Upper lobe of left lung (tissue), 6 donors: Measurements from ENCODE around the gene MAPK7. TPM values are rescaled to one million over a fixed set of nuclear protein-coding genes. Genes with fewer than 3 reads are reported as not detected.

Experiments
- ATAC-seq, 2 donors: fragments of 200-7000 bp; cut with Tn5 transposase; one replicate each; pipeline ENCODE4 v1.9.1; 2022; ENCODE audit warnings: mild to moderate bottlenecking in 2 of 2, moderate library complexity in 2 of 2; ENCODE audit not compliant: low FRiP score in 2 of 2
- DNase-seq, 2 donors: peaks; one replicate each; pipeline ENCODE4 v3.0.0-alpha.2; 2019 to 2020
- H3K27ac ChIP-seq, 4 donors: fragments of 200-600 bp; sonication (generic); one replicate each; pipeline ENCODE4 v1.5.1; 2016 to 2019
- H3K27me3 ChIP-seq, 4 donors: fragments of 200-600 bp; sonication (generic); one replicate each; pipeline ENCODE4 v1.5.1; 2017 to 2019
- H3K36me3 ChIP-seq, 4 donors: fragments of 200-600 bp; sonication (generic); one replicate each; pipeline ENCODE4 v1.5.1; 2016 to 2019
- H3K4me1 ChIP-seq, 4 donors: fragments of 200-600 bp; sonication (generic); one replicate each; pipeline ENCODE4 v1.5.1; 2018 to 2019
- H3K4me3 ChIP-seq, 4 donors: fragments of 200-600 bp; sonication (generic); one replicate each; pipeline ENCODE4 v1.5.1; 2017 to 2019; ENCODE audit warnings: mild to moderate bottlenecking in 2 of 4, moderate library complexity in 1 of 4
- H3K9me3 ChIP-seq, 4 donors: fragments of 200-600 bp; sonication (generic); one replicate each; pipeline ENCODE4 v1.5.1; 2018 to 2019
- CTCF ChIP-seq, 6 experiments: fragments of 450-650 bp in 4 of 6; fragments of 200-600 bp in 2 of 6; sonication (generic) in 2 of 6; IDR thresholded peaks; one replicate each; pipeline ENCODE4 v1.5.1; 2016 to 2019; ENCODE audit warnings: antibody characterized with exemption in 6 of 6
- EP300 ChIP-seq, 4 donors: sonication (generic); formaldehyde crosslinking; IDR thresholded peaks; one replicate each; pipeline ENCODE4 v1.5.1; 2017; ENCODE audit warnings: antibody characterized with exemption in 4 of 4, control low read depth in 2 of 4
- POLR2A ChIP-seq, 4 donors: fragments of 450-650 bp; IDR thresholded peaks; one replicate each; pipeline ENCODE4 v1.5.1; 2016 to 2017; ENCODE audit warnings: antibody characterized with exemption in 4 of 4, mild to moderate bottlenecking in 2 of 4
- POLR2AphosphoS5 ChIP-seq, 2 donors: sonication (generic); formaldehyde crosslinking; IDR thresholded peaks; one replicate each; pipeline ENCODE4 v1.5.1; 2017; ENCODE audit warnings: antibody characterized with exemption in 2 of 2
- WGBS, 2 donors: methylation state at CpG; one replicate each; pipeline ENCODE4 v1.1.5; 2017 to 2018; 5-methylcytosine and 5-hydroxymethylcytosine counted together
- total RNA-seq, 6 donors: library from RNA; depleted of rRNA in 4 of 6; stranded (reverse); fragments of >200 nt in 4 of 6; gene quantifications; one replicate each; pipeline versions ENCODE4 v1.1.0 to v1.2.1, GENCODE V29; 2016 to 2021
- donor health status: DM: no; HTN: no; CAD: no; lungs with moderate emphysema.
- donor health status: DM: no; HTN: yes; CAD: no; lungs with severe emphysema.

The MAPK7 gene
- total RNA-seq, 6 donors from 2014 or later = 20.1 to 77.2 (median 37.6) TPM

- DNase-seq = peak in 1 of 2 donors; percentile 56
- no peak overlapping the region for H3K27ac ChIP-seq
- peaks cover 0 to 7% (median 1%) of the 10 kb centered on the region in 4 donors for H3K4me1 ChIP-seq
- no peaks in the 10 kb centered on the region for H3K9me3 ChIP-seq
- no peaks in the 10 kb centered on the region for H3K27me3 ChIP-seq
- 83 to 90% methylated on average over 10 to 12 of the region's 12 CpGs for WGBS, 2 donors
- H3K4me3 ChIP-seq = no peak overlapping the region
- no peaks in the 10 kb centered on the region for H3K36me3 ChIP-seq
- no peak for ATAC-seq
- no peak for TF ChIP-seq EP300 (IDR thresholded peaks at IDR 0.05)
- TF ChIP-seq POLR2A (IDR thresholded peaks at IDR 0.05) = no peak
- TF ChIP-seq CTCF (IDR thresholded peaks at IDR 0.05) = no peak
- no peak for TF ChIP-seq POLR2AphosphoS5 (IDR thresholded peaks at IDR 0.05)
Observed at GRCh38 chr17:19412984-19413383, 34.7 kb downstream of the MAPK7 start.

GRCh38 chr17:19413761-19414160 is 35.5 kb downstream of the MAPK7 start:
- whole genome bisulfite sequencing, 2 donors = 78 to 100% methylated on average over 2 to 5 of the region's 5 CpGs
- H3K9me3 ChIP-seq = no peaks in the 10 kb centered on the region
- DNase-seq (no peak), ATAC-seq (no peak)
- TF ChIP-seq POLR2AphosphoS5 (IDR thresholded peaks at IDR 0.05) = no peak
- TF ChIP-seq EP300 (IDR thresholded peaks at IDR 0.05) = no peak
- TF ChIP-seq CTCF (IDR thresholded peaks at IDR 0.05) = no peak
- no peak for TF ChIP-seq POLR2A (IDR thresholded peaks at IDR 0.05)
- no peak overlapping the region for H3K27ac ChIP-seq
- no peak overlapping the region for H3K4me3 ChIP-seq
- H3K4me1 ChIP-seq = peaks cover 0 to 7% (median 1%) of the 10 kb centered on the region in 4 donors
- H3K27me3 ChIP-seq = no peaks in the 10 kb centered on the region
- no peaks in the 10 kb centered on the region for H3K36me3 ChIP-seq

GRCh38 chr17:19414396-19415280 is 36.3 kb downstream of the MAPK7 start:
- TF ChIP-seq CTCF (IDR thresholded peaks at IDR 0.05) (no peak), POLR2A (IDR thresholded peaks at IDR 0.05) (no peak), POLR2AphosphoS5 (IDR thresholded peaks at IDR 0.05) (no peak), EP300 (IDR thresholded peaks at IDR 0.05) (no peak)
- Histone ChIP-seq H3K27ac (no peak overlapping the region), H3K36me3 (no peaks in the 10 kb centered on the region), H3K4me3 (no peak overlapping the region), H3K9me3 (no peaks in the 10 kb centered on the region), H3K27me3 (no peaks in the 10 kb centered on the region), H3K4me1 (peaks cover 0 to 7% (median 1%) of the 10 kb centered on the region in 4 donors)
- WGBS, 2 donors = 89 to 93% methylated on average over 13 to 23 of the region's 28 CpGs
- ATAC-seq (no peak), DNase-seq (peak in 1 of 2 donors; percentile 78)

GRCh38 chr17:19415311-19415710 is 37.0 kb downstream of the MAPK7 start:
- Histone ChIP-seq H3K4me1 (peaks cover 0 to 7% (median 1%) of the 10 kb centered on the region in 4 donors), H3K27ac (no peak overlapping the region), H3K36me3 (no peaks in the 10 kb centered on the region), H3K9me3 (no peaks in the 10 kb centered on the region), H3K27me3 (no peaks in the 10 kb centered on the region), H3K4me3 (no peak overlapping the region)
- DNase-seq (no peak), ATAC-seq (no peak)
- 70 to 75% methylated on average over 12 to 13 of the region's 13 CpGs for WGBS, 2 donors
- TF ChIP-seq EP300 (IDR thresholded peaks at IDR 0.05) (no peak), CTCF (IDR thresholded peaks at IDR 0.05) (no peak), POLR2AphosphoS5 (IDR thresholded peaks at IDR 0.05) (no peak), POLR2A (IDR thresholded peaks at IDR 0.05) (no peak)
